Skeletal muscle tissue (tissue), 4 donors: ENCODE measurements around the gene HMOX1. TPM values are rescaled to one million over a fixed set of nuclear protein-coding genes. Genes with fewer than 3 reads are reported as not detected.
A peak's percentile ranks its signal among the peaks of the same experiment; 100 is the strongest.

Experiments used
- H3K27ac ChIP-seq: one replicate; pipeline ENCODE4 v1.7.0; 2013; ENCODE audit warnings: mild to moderate bottlenecking, low read depth, low read length, inconsistent platforms
- H3K27me3 ChIP-seq, 3 donors: one replicate each; pipeline ENCODE4 v1.7.0; 2013; ENCODE audit warnings: low read length in 3 of 3; ENCODE audit not compliant: control insufficient read depth in 3 of 3, insufficient read depth in 3 of 3
- H3K36me3 ChIP-seq, 3 donors: one replicate each; pipeline ENCODE4 v1.7.0; 2013; ENCODE audit warnings: low read length in 3 of 3; ENCODE audit not compliant: control insufficient read depth in 3 of 3, insufficient read depth in 3 of 3
- H3K4me1 ChIP-seq, 3 donors: one replicate each; pipeline ENCODE4 v1.7.0; 2013; ENCODE audit warnings: low read length in 3 of 3, mild to moderate bottlenecking in 3 of 3; ENCODE audit not compliant: control insufficient read depth in 3 of 3, insufficient read depth in 3 of 3
- H3K4me3 ChIP-seq, 3 donors: one replicate each; pipeline ENCODE4 v1.7.0; 2013; ENCODE audit warnings: low read length in 3 of 3
- H3K9ac ChIP-seq, 3 donors: one replicate each; pipeline ENCODE4 v1.7.0; 2013; ENCODE audit warnings: low read length in 3 of 3, mild to moderate bottlenecking in 3 of 3, moderate library complexity in 2 of 3, low read depth in 1 of 3
- H3K9me3 ChIP-seq, 3 donors: one replicate each; pipeline ENCODE4 v1.7.0; 2013; ENCODE audit warnings: low read length in 3 of 3; ENCODE audit not compliant: control insufficient read depth in 3 of 3
- total RNA-seq: library from RNA; depleted of rRNA; stranded (reverse); fragments of >200 nt; gene quantifications from one replicate; pipeline ENCODE4 v1.2.3, GENCODE V29; 2014
- donor health status: Osteomylitis.

The HMOX1 gene
- total RNA-seq, 1 donor from 2014 or later = 14.6 TPM

DNA sequence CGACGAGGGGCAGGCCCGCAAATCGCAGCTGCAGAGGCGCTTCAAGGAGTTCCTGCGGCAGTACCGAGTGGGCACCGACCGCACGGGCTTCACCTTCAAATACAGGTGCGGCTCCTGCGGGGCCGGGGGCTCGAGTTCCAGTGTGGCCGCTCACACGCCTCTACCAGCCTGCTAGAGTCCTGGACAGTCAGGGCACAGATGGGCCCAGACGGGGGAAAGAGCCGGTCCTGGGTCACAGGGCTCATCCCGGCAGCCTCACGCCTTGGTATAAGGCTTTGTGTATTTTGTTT lies 19.6 kb downstream of the HMOX1 start:
- Histone ChIP-seq H3K36me3 (peaks cover 10 to 20% (median 10%) of the 10 kb centered on the region in 3 donors), H3K9ac (peak overlapping the region; percentile 73 to 86 (median 77)), H3K27ac (no peak overlapping the region), H3K27me3 (no peaks in the 10 kb centered on the region), H3K9me3 (no peaks in the 10 kb centered on the region), H3K4me3 (peak overlapping the region; percentile 88 to 96 (median 94)), H3K4me1 (peaks cover 5 to 10% (median 9%) of the 10 kb centered on the region in 3 donors)

DNA sequence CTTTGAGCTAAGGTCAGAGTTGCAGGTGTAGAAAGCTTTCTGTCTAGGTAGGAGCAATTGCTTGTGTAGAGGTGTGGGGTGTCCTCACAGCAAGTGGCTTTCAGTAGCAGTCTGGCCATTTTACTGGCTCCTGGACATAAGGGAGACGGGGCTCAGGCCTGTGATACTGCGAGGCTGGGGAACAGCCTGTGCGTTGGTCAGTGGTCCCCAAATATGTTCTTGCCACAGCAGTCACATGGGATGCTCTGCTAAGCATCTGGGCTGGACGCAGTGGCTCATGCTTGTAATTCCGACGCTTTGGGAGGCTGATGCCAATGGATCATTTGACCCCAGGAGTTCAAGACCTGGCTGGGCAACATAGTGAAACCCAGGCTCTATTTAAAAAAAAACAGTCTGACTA lies 21.0 kb downstream of the HMOX1 start:
- H3K27ac ChIP-seq = no peak overlapping the region

DNA sequence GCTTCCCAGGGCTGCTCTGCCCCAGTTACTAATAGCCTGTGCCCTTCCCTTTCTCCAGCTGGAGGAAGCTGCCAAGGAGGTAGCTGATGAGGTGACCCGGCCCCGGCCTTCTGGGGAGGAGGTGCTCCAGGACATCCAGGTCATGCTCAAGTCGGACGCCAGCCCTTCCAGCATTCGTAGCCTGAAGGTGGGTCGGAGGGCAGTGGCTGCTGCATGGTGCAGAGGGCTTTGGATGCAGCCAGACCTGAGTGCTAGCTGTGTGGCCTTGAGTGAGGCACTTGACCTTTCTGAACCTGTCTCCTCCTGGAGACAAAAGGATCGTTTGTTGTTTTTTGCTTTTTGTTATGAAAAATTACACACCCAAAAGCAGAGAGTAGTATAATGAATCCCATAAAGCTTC lies 22.5 kb downstream of the HMOX1 start:
- Histone ChIP-seq H3K4me3 (no peak overlapping the region), H3K27ac (no peak overlapping the region), H3K36me3 (peaks cover 32 to 45% (median 34%) of the 10 kb centered on the region in 3 donors), H3K27me3 (no peaks in the 10 kb centered on the region), H3K4me1 (peaks cover 5 to 10% (median 9%) of the 10 kb centered on the region in 3 donors), H3K9ac (no peak overlapping the region), H3K9me3 (no peaks in the 10 kb centered on the region)

More for the DNA sequence above, 21.0 kb downstream of the HMOX1 start:
- H3K9me3 ChIP-seq = no peaks in the 10 kb centered on the region
- H3K4me1 ChIP-seq = peaks cover 5 to 10% (median 9%) of the 10 kb centered on the region in 3 donors
- no peak overlapping the region for H3K9ac ChIP-seq
- no peak overlapping the region for H3K4me3 ChIP-seq
- H3K36me3 ChIP-seq = peaks cover 18 to 30% (median 20%) of the 10 kb centered on the region in 3 donors
- H3K27me3 ChIP-seq = no peaks in the 10 kb centered on the region

DNA sequence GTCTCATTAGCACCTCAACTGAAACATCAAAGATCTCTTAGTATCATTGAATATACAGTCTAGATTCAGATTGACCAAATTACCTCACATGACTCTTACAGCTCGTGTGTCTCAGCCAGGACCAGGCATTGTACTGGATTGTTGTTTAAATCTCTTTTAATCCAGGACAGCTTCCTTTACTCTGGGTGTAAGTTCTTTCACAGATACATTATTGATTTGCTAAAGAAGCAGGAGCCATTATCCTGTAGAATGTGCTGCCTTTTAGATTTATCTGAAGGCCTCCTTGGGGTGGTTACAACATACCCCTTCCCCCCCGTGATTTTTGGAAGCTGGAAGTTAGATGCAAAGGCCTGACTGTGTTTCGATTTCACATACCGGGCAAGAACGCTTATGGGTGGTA lies 23.3 kb downstream of the HMOX1 start:
- H3K9me3 ChIP-seq = no peaks in the 10 kb centered on the region

DNA sequence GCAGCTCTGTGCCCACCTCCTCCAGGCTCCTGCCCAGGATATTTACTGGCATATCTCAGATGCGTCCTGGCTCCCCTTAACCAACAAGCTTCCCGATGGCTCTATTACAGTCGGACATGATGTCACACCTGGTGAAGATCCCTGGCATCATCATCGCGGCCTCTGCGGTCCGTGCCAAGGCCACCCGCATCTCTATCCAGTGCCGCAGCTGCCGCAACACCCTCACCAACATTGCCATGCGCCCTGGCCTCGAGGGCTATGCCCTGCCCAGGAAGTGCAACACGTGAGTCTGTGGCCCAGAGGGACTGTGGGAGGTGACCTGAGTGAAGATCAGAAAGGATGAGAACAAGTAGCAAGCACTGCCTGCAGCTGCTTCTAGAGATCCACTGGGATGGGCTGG lies 25.5 kb downstream of the HMOX1 start:
- Histone ChIP-seq H3K4me1 (peaks cover 0 to 5% (median 4%) of the 10 kb centered on the region in 3 donors), H3K4me3 (no peak overlapping the region), H3K9me3 (no peaks in the 10 kb centered on the region), H3K27ac (no peak overlapping the region), H3K9ac (no peak overlapping the region), H3K36me3 (peaks cover 51 to 69% (median 53%) of the 10 kb centered on the region in 3 donors), H3K27me3 (no peaks in the 10 kb centered on the region)

More for the DNA sequence above, 23.3 kb downstream of the HMOX1 start:
- Histone ChIP-seq H3K4me3 (no peak overlapping the region), H3K36me3 (peaks cover 35 to 50% (median 38%) of the 10 kb centered on the region in 3 donors), H3K27me3 (no peaks in the 10 kb centered on the region), H3K27ac (no peak overlapping the region), H3K9ac (no peak overlapping the region), H3K4me1 (peaks cover 5 to 10% (median 9%) of the 10 kb centered on the region in 3 donors)

DNA sequence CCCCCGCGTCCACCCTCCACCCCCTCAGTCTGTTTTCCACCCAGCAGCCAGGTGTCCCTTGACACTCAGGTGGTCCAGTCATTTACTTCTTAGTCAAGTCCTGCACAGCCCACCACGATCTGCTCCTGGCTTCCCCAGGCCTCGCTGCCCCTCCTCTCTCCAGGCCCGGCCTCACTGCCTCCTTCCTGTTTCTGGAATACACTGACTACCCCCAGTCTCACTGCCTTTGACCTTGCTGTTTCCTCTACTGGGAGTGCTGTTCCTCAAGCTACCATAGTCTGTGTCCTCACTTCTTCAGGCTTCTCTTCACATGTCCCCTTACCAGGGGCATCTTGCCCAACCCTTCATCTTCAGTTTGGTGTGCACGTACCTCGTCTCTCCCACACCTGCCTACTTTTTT lies 26.5 kb downstream of the HMOX1 start:
- Histone ChIP-seq H3K27me3 (no peaks in the 10 kb centered on the region), H3K4me3 (no peak overlapping the region), H3K9me3 (no peaks in the 10 kb centered on the region), H3K36me3 (peaks cover 55 to 74% (median 62%) of the 10 kb centered on the region in 3 donors), H3K9ac (no peak overlapping the region), H3K27ac (no peak overlapping the region), H3K4me1 (peaks cover 0 to 5% (median 4%) of the 10 kb centered on the region in 3 donors)

DNA sequence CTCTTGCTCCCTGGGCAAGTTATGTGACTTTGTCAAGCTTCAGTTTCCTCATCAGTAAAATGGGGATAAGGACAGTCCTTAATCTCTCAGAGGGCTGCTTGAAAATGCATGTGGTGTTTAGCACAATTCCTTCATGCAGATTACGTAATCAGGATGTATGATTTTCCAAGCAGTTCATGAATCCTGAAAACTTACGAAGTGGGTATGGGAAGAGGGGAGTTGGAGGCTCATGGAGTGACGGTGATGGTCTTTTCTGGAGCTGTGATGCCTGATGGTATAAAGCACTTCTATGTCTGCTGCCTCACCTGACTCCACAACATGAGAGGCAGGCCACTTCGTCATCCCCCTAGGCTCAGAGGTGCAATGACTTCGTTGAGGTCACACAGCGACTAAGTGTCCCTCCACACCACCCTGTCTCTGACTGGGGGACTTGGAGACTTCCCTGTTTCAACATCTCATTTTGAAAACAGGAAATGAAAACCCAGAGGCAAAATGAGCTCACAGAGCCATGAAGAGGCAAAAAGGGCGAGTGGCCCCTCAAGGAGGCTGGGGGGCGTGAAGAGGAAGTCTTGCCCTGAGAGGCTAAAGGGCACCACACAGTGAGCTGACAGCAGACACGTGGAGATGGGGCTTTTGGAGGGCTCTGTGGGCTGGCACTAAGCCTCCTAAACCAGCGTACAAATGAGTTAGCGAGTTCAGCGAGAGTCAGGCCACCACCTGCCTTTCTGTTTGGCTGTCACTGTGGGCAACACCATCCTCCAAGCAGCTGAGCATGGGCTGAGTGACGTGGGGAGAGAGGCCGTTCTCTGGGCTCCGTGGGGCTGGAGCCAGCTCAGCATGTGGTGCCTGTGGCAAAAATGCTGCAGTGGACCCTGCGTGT lies 29.1 kb downstream of the HMOX1 start:
- Histone ChIP-seq H3K9ac (no peak overlapping the region), H3K4me1 (peaks cover 0 to 5% (median 4%) of the 10 kb centered on the region in 3 donors), H3K9me3 (no peaks in the 10 kb centered on the region), H3K27me3 (no peaks in the 10 kb centered on the region), H3K36me3 (peaks cover 64 to 69% (median 68%) of the 10 kb centered on the region in 3 donors), H3K27ac (peak overlapping the region; percentile 33), H3K4me3 (no peak overlapping the region)

DNA sequence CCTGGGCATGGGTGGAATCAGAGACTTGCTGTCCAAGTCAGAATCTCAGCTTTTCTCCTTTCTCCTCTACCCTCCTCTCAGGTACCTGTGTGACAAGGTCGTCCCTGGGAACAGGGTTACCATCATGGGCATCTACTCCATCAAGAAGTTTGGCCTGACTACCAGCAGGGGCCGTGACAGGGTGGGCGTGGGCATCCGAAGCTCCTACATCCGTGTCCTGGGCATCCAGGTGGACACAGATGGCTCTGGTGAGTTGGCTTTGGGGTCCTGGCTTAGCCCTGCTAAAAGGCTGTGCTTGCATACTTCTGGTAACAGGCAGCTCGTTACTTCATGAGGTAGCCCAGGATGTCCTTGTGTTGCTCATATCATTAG lies 29.8 kb downstream of the HMOX1 start:
- Histone ChIP-seq H3K4me3 (no peak overlapping the region), H3K36me3 (peaks cover 69 to 75% (median 74%) of the 10 kb centered on the region in 3 donors), H3K27me3 (no peaks in the 10 kb centered on the region)

DNA sequence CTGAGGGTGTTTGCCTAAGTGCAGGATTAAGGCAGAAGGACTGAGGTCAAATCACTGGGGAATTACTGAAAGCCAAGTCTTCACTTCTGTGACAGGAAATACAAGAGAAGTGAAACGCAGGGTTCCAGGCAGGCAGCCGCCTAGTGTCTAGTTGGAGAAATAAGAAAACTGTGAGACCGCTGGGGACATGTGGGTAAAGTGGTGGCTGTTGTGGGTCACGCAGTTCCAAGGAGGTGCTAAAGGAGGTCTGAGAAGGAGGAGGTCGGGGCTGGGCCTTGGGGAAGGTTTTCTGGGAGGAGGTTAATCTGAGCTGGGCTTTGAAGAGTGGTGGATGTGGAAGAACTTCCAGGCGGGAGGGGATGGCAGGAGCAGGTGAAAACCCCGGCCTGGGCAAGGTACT lies 30.2 kb downstream of the HMOX1 start:
- Histone ChIP-seq H3K9ac (no peak overlapping the region), H3K9me3 (no peaks in the 10 kb centered on the region), H3K27ac (no peak overlapping the region), H3K27me3 (no peaks in the 10 kb centered on the region), H3K4me1 (peaks cover 0 to 5% (median 4%) of the 10 kb centered on the region in 3 donors), H3K4me3 (no peak overlapping the region), H3K36me3 (peaks cover 73 to 77% (median 76%) of the 10 kb centered on the region in 3 donors)

More for the DNA sequence above, 29.8 kb downstream of the HMOX1 start:
- no peaks in the 10 kb centered on the region for H3K9me3 ChIP-seq
- peak overlapping the region; percentile 33 for H3K27ac ChIP-seq
- H3K4me1 ChIP-seq = peaks cover 0 to 5% (median 4%) of the 10 kb centered on the region in 3 donors
- H3K9ac ChIP-seq = no peak overlapping the region

DNA sequence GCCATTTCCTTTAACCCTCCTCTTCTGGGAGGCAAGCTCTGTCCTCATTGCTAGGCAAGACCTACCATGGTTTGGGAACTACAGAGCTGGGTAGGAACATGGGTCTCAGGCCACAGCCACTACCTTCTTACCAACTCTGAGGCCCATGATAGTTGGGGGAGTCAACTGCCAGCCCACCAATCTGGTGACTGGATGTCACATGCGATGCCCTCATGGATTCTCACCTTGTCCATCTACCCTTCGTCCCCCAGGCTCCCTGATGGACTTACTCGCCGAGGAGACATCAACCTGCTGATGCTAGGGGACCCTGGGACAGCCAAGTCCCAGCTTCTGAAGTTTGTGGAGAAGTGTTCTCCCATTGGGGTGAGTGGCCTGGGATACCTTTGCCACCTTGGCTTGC lies 32.7 kb downstream of the HMOX1 start:
- H3K9me3 ChIP-seq = no peaks in the 10 kb centered on the region
- peaks cover 0 to 5% (median 4%) of the 10 kb centered on the region in 3 donors for H3K4me1 ChIP-seq
- no peak overlapping the region for H3K27ac ChIP-seq
- no peak overlapping the region for H3K9ac ChIP-seq
- no peak overlapping the region for H3K4me3 ChIP-seq
- H3K27me3 ChIP-seq = no peaks in the 10 kb centered on the region
- H3K36me3 ChIP-seq = peaks cover 67 to 73% (median 71%) of the 10 kb centered on the region in 3 donors
